B cell (primary cell): ENCODE measurements around the gene MARCHF3.

ENCODE experiments used
- CTCF ChIP-seq: fragments of 200-600 bp; IDR thresholded peaks from one replicate; pipeline ENCODE4 v1.8.0; 2022; ENCODE audit warnings: antibody characterized with exemption, mild to moderate bottlenecking
- EZH2 ChIP-seq: IDR thresholded peaks from 2 replicates; pipeline ENCODE4 v1.6.1; 2012; ENCODE audit warnings: borderline replicate concordance, low read depth, mild to moderate bottlenecking, moderate library complexity, low read length; ENCODE audit not compliant: insufficient read depth, poor library complexity, severe bottlenecking

- TF ChIP-seq CTCF (no peak), EZH2 (no peak)
Measured at GRCh38 chr5:127041571-127041970, 11.2 kb upstream of the MARCHF3 start.
